ENCODE results near the gene ZFP28. TPM values are rescaled to one million over a fixed set of nuclear protein-coding genes. Genes with fewer than 3 reads are reported as not detected.

ZFP28 gene
- 1 to 10 TPM in 1 of 2 donors, under 1 TPM in 1; 0.64 to 3.5 TPM for total RNA-seq

- peaks cover 0 to 3% of the 10 kb centered on the region in 2 donors for H3K27me3 Mint-ChIP-seq
- peaks cover 12% of the 10 kb centered on the region for H3K9me3 Mint-ChIP-seq
Measured at GRCh38 chr19:56538761-56539263, at the start of gene ZFP28. ZFP28 (plus strand) TSS chr19:56538948; CDS start chr19:56539019, 71 bp downstream.

GRCh38 chr19:56491399-56491798 lies 47.3 kb upstream of the ZFP28 start:
- DNase-seq (ENCODE audit: low spot score) (no peak), ATAC-seq (no peak)
- Mint-ChIP-seq H3K4me1 (ENCODE audit: low read depth in 2 of 2) (no peaks in the 10 kb centered on the region), H3K27ac (no peak overlapping the region), H3K27me3 (no peaks in the 10 kb centered on the region), H3K9me3 (peaks cover 44% of the 10 kb centered on the region), H3K4me3 (no peak overlapping the region), H3K36me3 (peaks cover 40% of the 10 kb centered on the region)

More at GRCh38 chr19:56538761-56539263, at the start of gene ZFP28:
- Mint-ChIP-seq H3K4me3 (peak within 1 kb of the TSS; percentile 80), H3K36me3 (peaks cover 45% of the 10 kb centered on the region), H3K4me1 (ENCODE audit: low read depth in 2 of 2) (peaks cover 5 to 21% of the 10 kb centered on the region in 2 donors), H3K27ac (peak within 1 kb of the TSS; percentile 79 to 86)
- ATAC-seq (peak; percentile 84 to 88), DNase-seq (ENCODE audit: low spot score) (no peak)

GRCh38 chr19:56504581-56504980 lies 34.2 kb upstream of the ZFP28 start:
- ATAC-seq (no peak), DNase-seq (ENCODE audit: low spot score) (no peak)
- Mint-ChIP-seq H3K27ac (no peak overlapping the region), H3K4me3 (no peak overlapping the region), H3K36me3 (peaks cover 24% of the 10 kb centered on the region), H3K9me3 (peaks cover 15% of the 10 kb centered on the region), H3K4me1 (ENCODE audit: low read depth in 2 of 2) (peaks cover 0 to 8% of the 10 kb centered on the region in 2 donors), H3K27me3 (no peaks in the 10 kb centered on the region)

GRCh38 chr19:56507446-56508289 lies 31.1 kb upstream of the ZFP28 start, which contains the start of gene ZNF471:
ZNF471 (plus strand) TSS chr19:56507855; CDS start chr19:56511572, 3,717 bp downstream.
- Mint-ChIP-seq H3K27ac (no peak within 1 kb of the TSS), H3K27me3 (no peaks in the 10 kb centered on the region), H3K4me1 (ENCODE audit: low read depth in 2 of 2) (peaks cover 0 to 8% of the 10 kb centered on the region in 2 donors), H3K9me3 (peaks cover 1% of the 10 kb centered on the region), H3K4me3 (no peak within 1 kb of the TSS), H3K36me3 (peaks cover 15% of the 10 kb centered on the region)
- ATAC-seq (peak; percentile 96 to 99), DNase-seq (ENCODE audit: low spot score) (peak; percentile 84)

- Mint-ChIP-seq H3K4me1 (ENCODE audit: low read depth in 2 of 2) (peaks cover 0 to 8% of the 10 kb centered on the region in 2 donors), H3K27me3 (no peaks in the 10 kb centered on the region), H3K36me3 (peaks cover 15% of the 10 kb centered on the region), H3K9me3 (no peaks in the 10 kb centered on the region), H3K4me3 (no peak overlapping the region), H3K27ac (no peak overlapping the region)
- no peak for DNase-seq (ENCODE audit: low spot score)
- no peak for ATAC-seq
Measured at GRCh38 chr19:56508290-56508778, 30.4 kb upstream of the ZFP28 start.

- DNase-seq (ENCODE audit: low spot score) (no peak), ATAC-seq (no peak)
- peaks cover 43% of the 10 kb centered on the region for H3K9me3 Mint-ChIP-seq
- peaks cover 60% of the 10 kb centered on the region for H3K36me3 Mint-ChIP-seq
- H3K27ac Mint-ChIP-seq = no peak overlapping the region
- H3K27me3 Mint-ChIP-seq = no peaks in the 10 kb centered on the region
- H3K4me3 Mint-ChIP-seq = no peak overlapping the region
- H3K4me1 Mint-ChIP-seq (ENCODE audit: low read depth in 2 of 2) = no peaks in the 10 kb centered on the region
Measured at GRCh38 chr19:56525214-56525860, 13.4 kb upstream of the ZFP28 start.

- Mint-ChIP-seq H3K4me1 (ENCODE audit: low read depth in 2 of 2) (peaks cover 5 to 21% of the 10 kb centered on the region in 2 donors), H3K9me3 (peaks cover 12% of the 10 kb centered on the region)
- no peak for ATAC-seq
Measured at GRCh38 chr19:56537442-56537841, 1.3 kb upstream of the ZFP28 start.

GRCh38 chr19:56538254-56538760 lies 441 bp upstream of the ZFP28 start:
- H3K27ac Mint-ChIP-seq = peak overlapping the region; percentile 79 to 86
- H3K4me1 Mint-ChIP-seq (ENCODE audit: low read depth in 2 of 2) = peaks cover 5 to 21% of the 10 kb centered on the region in 2 donors
- peaks cover 12% of the 10 kb centered on the region for H3K9me3 Mint-ChIP-seq
- H3K4me3 Mint-ChIP-seq = peak overlapping the region; percentile 80
- DNase-seq (ENCODE audit: low spot score) = peak; percentile 90
- peaks cover 0 to 3% of the 10 kb centered on the region in 2 donors for H3K27me3 Mint-ChIP-seq
- peak; percentile 92 to 95 for ATAC-seq
- peaks cover 45% of the 10 kb centered on the region for H3K36me3 Mint-ChIP-seq

More at GRCh38 chr19:56537442-56537841, 1.3 kb upstream of the ZFP28 start:
- H3K27ac Mint-ChIP-seq = peak overlapping the region in 1 of 2 donors; percentile 79
- peaks cover 48% of the 10 kb centered on the region for H3K36me3 Mint-ChIP-seq
- peak overlapping the region; percentile 80 for H3K4me3 Mint-ChIP-seq
- H3K27me3 Mint-ChIP-seq = peaks cover 0 to 3% of the 10 kb centered on the region in 2 donors
- no peak for DNase-seq (ENCODE audit: low spot score)

- Mint-ChIP-seq H3K4me1 (ENCODE audit: low read depth in 2 of 2) (peaks cover 5 to 12% of the 10 kb centered on the region in 2 donors), H3K27me3 (no peaks in the 10 kb centered on the region), H3K36me3 (peaks cover 41% of the 10 kb centered on the region), H3K9me3 (peaks cover 15% of the 10 kb centered on the region), H3K27ac (no peak overlapping the region), H3K4me3 (no peak overlapping the region)
- DNase-seq (ENCODE audit: low spot score) (no peak), ATAC-seq (no peak)
Measured at GRCh38 chr19:56543776-56544175, 5.0 kb downstream of the ZFP28 start.

- H3K36me3 Mint-ChIP-seq = peaks cover 51% of the 10 kb centered on the region
- H3K4me3 Mint-ChIP-seq = no peak overlapping the region
- no peak overlapping the region for H3K27ac Mint-ChIP-seq
- H3K4me1 Mint-ChIP-seq (ENCODE audit: low read depth in 2 of 2) = no peaks in the 10 kb centered on the region
- DNase-seq (ENCODE audit: low spot score) = no peak
- no peaks in the 10 kb centered on the region for H3K27me3 Mint-ChIP-seq
- no peak for ATAC-seq
- peaks cover 17% of the 10 kb centered on the region for H3K9me3 Mint-ChIP-seq
Measured at GRCh38 chr19:56547535-56547934, 8.8 kb downstream of the ZFP28 start.

GRCh38 chr19:56554272-56554869 lies 15.6 kb downstream of the ZFP28 start:
- no peaks in the 10 kb centered on the region for H3K4me1 Mint-ChIP-seq (ENCODE audit: low read depth in 2 of 2)

GRCh38 chr19:56562766-56563165 lies 24.0 kb downstream of the ZFP28 start:
- DNase-seq (ENCODE audit: low spot score) (no peak), ATAC-seq (no peak)
- Mint-ChIP-seq H3K4me3 (no peak overlapping the region), H3K36me3 (peaks cover 62% of the 10 kb centered on the region), H3K27me3 (no peaks in the 10 kb centered on the region), H3K4me1 (ENCODE audit: low read depth in 2 of 2) (peaks cover 5 to 9% of the 10 kb centered on the region in 2 donors), H3K27ac (no peak overlapping the region), H3K9me3 (peaks cover 43% of the 10 kb centered on the region)

More at GRCh38 chr19:56554272-56554869, 15.6 kb downstream of the ZFP28 start:
- H3K27me3 Mint-ChIP-seq = no peaks in the 10 kb centered on the region
- DNase-seq (ENCODE audit: low spot score) (no peak), ATAC-seq (no peak)
- peaks cover 32% of the 10 kb centered on the region for H3K9me3 Mint-ChIP-seq
- no peak overlapping the region for H3K4me3 Mint-ChIP-seq
- H3K27ac Mint-ChIP-seq = no peak overlapping the region
- H3K36me3 Mint-ChIP-seq = peaks cover 68% of the 10 kb centered on the region

GRCh38 chr19:56566904-56567273 lies 28.1 kb downstream of the ZFP28 start:
- Mint-ChIP-seq H3K27me3 (no peaks in the 10 kb centered on the region), H3K36me3 (peaks cover 54% of the 10 kb centered on the region), H3K4me3 (peak overlapping the region; percentile 94), H3K27ac (peak overlapping the region; percentile 75 to 86), H3K4me1 (ENCODE audit: low read depth in 2 of 2) (peaks cover 8 to 11% of the 10 kb centered on the region in 2 donors), H3K9me3 (peaks cover 30% of the 10 kb centered on the region)
- DNase-seq (ENCODE audit: low spot score) = no peak
- peak; percentile 39 to 52 for ATAC-seq
